IPS-NIHi7 (cell line): ENCODE results near the gene GPR155.
A peak's percentile ranks its signal among the peaks of the same experiment; 100 is the strongest.

ENCODE experiments used
- DNase-seq: peaks from one replicate; pipeline ENCODE4 v3.0.0; 2012; ENCODE audit warnings: mixed read lengths; ENCODE audit errors: extremely low spot score

GPR155 gene, protein sequence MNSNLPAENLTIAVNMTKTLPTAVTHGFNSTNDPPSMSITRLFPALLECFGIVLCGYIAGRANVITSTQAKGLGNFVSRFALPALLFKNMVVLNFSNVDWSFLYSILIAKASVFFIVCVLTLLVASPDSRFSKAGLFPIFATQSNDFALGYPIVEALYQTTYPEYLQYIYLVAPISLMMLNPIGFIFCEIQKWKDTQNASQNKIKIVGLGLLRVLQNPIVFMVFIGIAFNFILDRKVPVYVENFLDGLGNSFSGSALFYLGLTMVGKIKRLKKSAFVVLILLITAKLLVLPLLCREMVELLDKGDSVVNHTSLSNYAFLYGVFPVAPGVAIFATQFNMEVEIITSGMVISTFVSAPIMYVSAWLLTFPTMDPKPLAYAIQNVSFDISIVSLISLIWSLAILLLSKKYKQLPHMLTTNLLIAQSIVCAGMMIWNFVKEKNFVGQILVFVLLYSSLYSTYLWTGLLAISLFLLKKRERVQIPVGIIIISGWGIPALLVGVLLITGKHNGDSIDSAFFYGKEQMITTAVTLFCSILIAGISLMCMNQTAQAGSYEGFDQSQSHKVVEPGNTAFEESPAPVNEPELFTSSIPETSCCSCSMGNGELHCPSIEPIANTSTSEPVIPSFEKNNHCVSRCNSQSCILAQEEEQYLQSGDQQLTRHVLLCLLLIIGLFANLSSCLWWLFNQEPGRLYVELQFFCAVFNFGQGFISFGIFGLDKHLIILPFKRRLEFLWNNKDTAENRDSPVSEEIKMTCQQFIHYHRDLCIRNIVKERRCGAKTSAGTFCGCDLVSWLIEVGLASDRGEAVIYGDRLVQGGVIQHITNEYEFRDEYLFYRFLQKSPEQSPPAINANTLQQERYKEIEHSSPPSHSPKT

DNA sequence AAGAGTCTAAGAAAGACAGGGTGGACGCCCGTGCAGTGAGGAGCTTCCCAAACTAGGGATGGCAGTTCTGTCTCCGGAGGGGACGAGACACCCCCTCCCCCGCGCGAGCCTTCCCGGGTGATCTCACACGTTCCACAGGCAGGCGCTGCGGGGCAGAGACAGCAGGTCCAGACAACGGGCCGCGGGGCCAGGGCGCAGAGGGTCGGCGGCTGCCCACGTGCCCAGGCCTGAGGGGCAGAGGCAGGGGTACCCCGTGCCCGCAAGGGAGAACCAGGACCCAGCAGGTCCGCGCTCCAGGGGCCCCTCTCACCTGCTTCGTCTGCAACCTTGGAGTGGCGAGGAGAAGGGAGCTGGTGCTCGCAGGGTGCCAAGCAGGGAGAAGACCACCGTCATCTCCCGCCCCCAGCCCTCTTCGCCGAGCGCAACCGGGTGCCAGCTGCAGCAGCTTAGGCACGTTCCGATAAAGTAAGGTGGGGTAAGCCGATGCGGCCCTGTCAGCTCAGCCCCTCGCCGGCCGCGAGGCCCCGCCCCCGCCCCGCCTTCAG is at the start of gene GPR155:
TSS of gene GPR155 (minus strand) at position 467 of the 545 bp plus-strand sequence. CDS start 5,073 bp downstream, outside the sequence.
- peak; percentile 22 for DNase-seq

DNA sequence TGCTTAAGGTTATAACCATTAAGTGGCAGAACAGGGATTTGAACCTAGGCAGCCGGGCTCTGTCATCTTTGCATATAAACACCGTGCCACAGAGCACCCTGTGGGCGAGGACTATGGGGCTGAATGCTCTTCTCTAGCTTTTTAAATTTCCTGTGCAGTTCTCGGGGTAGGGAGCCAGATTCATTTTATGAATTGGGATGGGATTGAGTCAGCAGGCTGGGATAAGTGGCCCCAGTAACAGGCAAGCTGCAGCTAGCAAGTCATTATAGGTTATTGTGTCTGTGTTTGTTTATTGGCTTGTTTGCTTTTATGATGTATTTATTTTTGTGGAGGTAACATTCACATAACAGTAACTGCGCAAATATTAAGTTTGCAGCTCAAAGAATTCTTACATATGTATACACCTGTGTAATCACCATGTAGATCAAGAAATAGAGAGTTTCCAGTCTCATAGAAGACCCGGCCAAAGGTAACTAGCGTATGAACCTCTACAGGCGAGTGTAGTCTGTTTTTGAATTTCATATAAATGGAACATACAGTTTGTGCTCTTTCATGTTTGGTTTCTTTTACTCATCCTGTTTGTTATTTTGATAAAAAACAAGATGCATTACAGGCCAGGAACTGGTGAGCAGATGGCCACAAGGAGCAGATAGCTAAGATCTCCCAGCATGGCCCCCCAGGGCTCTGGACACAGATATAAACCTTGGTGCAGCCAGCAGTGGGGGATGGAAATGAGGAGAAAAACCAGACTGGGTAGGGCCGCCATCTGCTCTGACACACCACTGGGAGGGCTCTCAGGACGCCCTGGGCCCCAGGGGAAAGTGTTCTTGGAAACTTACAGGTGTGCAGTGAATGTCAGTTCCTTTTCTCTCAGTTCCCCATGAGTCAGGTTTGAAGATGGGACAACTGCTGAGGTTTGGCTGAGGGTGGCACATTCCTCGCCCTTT is 49.2 kb upstream of the GPR155 start:
- no peak for DNase-seq

DNA sequence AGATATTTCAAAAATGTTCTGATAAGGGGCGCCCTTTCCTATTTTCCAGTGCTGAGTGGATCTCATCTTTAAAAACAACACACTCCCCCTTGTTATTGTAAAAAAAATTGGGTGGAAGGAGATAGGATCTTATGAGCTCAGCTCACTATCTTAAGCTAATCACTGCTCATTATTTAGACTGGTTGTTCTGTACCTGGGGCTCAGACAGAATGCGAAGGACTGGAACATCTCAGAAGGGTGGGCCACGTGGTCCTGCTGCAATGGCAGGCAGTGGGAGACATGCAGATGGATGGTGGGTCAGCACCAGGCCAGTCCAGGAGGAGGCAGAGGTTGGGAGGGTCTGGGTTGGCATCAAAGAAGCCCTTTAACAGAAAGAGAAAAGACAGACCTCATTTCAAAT is 48.3 kb upstream of the GPR155 start:
- no peak for DNase-seq

DNA sequence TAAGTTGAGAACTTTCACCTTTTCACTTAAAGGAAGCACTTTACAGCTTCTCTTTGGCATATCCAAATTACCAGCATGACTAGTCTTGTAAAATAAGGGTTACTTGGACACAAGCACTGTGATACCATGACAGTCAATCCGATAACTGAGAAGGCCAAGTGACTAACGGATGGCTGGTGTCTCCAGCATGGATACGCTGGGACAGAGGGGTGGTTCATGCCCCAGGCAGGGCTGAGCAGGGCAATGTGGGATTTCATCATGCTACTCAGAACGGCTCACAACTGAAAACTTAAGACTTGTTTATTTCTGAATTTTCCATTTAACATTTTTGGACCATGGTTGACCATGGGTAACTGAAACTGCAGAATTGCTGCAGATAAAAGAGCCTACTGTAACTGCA is 43.1 kb upstream of the GPR155 start:
- no peak for DNase-seq

DNA sequence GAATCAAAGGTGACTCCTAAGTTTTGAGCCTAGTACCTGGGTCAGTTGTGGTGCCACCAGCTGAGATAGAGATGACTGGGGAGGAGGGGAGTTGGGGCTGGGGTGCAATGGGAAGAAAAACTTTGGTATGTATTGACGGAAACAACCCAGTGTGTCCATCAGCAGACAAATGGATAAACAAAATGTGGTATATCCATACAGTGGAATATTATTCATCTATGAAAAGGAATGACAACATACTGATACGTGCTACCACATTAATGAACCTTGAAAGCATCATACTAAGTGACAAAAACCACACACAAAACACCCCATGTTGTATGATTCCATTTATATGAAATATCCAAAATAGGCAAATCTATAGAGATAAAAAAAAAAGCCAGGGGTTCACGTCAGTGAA is 41.1 kb upstream of the GPR155 start:
- DNase-seq, result no peak

DNA sequence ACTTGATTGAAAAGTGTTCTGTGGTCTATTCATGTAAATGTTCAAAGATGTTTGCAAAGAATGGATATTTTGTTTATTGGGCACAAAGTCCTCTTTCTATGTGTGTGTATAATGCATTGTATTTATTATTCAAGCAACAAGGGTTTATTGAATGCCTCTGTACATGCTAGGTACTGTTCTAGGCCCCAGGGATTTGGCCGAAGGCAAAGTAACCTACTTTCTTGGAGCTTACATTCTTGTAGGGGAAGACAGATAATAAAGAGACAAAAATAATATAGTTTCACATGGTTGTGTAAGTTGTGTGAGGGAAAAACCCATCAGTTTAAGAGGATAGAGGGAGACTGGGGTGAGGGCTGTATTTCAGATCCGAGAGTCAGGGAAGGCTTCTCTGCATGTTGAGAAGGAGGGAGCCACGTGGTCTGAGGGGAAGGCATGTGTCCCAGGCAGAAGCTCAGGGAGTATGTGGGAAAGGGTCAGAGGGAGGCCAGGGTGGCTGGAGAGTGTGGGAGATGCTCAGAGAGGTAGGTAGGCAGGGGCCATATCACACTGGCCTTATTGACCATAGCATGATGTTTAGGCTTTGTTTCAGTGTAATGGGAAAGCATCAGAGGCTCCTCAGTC is 40.4 kb upstream of the GPR155 start:
- no peak for DNase-seq

DNA sequence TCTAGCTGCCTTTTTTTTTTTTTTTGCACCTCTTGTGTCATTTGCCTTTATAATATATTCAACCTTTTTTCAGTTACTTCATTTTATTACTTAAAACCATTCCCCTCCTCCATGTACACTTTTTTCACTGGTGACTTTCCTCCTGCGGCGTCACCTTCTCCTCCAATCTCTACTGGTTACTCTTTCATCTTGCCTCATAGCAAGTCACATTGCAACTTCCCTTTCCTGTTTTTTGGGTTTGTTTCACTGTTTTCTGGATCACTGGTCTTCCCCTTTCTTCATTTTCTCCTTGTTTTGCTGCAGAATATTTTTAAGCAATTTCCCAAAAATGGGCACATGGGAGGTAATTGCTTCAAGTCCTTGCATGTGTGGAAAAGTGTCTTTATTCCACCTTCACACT is 37.7 kb upstream of the GPR155 start:
- no peak for DNase-seq

DNA sequence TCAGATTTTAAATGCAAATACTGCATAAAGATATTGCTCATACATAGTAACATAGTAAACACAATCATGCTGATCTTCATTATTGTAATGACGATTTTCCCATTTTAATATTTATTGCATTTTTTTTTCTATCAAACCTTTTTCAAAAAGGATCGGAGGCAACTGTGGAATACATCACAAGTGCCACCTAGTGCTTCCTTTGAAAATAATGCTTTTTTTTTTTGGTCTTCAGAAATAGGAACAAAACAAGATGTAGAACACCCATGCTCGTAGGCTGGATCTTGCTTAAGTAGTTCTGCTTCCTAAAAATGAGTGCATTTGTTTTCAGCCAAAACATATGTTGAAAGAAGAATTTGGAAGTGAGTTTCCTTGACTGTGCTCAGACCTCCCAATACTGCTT is 35.7 kb upstream of the GPR155 start:
- no peak for DNase-seq

DNA sequence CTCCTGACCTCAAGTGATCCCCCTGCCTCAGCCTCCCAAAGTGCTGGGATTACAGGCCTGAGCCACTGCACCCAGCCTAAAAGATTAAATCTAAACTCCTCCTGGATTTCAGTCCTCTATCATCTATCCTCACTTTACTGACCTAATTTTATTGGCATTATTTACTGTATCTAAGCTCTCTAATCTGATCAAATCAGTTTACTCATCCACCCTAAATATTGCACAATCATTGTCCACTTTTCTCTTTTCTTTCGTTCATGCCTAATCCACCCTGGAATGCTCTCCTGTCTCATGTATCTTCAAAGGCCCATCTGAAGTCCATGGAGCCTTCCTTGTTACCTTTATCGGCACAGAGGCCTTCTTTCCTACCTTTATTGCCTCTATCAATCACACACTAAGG is 31.6 kb upstream of the GPR155 start:
- no peak for DNase-seq

DNA sequence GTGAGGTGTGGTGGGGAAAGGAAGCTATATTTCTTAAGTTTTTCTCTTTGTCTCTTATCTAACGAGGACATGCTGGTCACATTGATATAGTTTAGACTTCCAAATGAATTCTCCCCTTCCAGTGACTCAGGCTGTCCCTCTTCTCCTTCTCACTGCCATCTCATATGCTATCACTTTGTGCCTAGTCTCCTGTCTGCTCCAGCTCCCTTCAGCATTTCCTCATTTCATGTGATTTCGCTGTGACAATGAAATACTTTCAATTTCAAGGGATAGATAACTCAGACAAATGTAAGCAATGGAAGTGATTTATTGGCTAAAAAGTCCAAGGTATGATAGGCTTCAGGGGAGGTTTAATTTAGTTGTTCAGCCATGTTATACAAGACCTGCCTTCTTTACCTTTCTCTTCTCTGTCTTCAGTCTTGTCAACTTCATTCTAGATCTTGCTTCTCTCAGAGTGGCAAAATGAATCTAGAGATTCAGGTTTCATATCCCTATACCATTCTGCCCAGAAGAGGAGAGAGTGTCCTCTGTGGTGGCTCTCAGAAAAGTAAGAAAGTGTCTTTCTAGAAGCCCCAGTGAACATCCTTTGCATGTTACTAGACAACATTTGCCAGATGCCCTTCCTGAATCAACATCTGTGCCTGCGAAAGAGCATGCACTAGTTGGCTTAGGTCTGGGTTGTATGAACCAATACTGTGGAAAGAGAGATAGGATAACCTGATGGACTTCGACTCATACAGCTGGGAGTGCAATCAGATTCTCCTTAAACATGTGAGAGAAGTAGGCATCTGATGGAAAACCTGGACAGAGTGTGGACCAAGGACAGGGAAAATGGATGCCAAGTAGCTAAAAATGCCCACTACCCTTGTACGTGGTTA is 29.9 kb upstream of the GPR155 start:
- no peak for DNase-seq

DNA sequence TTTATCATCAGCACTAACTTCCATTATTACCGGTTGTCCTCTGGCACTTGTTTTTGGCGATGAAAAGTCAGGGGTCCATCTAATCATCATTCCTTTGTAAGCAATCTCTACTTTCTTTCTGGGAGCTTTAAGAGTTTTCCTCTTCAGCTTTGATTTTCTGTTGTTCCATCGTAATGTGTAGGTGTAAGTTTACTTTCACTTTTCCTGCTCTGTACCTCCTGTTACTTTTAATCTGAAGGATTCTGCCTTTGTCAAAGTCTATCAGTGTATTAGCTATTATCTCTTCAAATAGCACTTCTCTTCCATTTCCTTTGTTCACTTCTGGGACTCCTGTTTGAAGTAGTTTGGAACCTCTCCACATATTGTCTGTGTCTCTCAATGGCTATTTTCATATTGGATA is 25.5 kb upstream of the GPR155 start:
- DNase-seq, result no peak

DNA sequence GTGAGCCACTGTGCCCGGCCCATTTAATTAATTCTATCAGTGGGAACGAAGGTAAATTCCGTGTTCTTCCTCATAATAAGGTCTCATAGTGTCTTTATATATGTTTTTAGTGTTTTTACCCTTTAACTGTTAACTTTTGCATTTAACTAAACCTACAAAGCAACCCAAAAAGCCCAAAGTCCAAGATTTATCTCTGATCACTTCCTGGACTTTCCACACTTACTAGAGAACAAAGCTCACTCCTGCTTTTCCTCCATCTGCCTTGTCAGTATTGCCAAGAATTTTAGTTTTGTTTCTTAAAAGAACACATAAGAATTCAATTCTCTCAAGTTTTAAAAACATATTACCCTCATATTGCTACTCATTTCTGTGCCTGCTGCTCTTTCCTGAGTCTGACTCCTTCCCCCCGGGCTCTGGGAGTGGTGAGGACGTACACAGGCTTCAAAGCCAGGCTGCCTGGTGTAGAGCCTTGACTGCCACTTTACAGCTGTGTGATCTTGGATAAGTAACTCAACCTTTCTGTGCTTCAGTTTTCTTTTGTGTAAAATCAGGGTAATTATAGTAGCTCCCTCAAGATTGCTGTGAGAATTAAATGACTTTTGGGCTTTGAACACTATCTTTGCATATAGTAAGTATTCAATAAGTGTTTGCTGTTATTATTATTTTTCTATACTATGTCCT is 24.9 kb upstream of the GPR155 start:
- no peak for DNase-seq

DNA sequence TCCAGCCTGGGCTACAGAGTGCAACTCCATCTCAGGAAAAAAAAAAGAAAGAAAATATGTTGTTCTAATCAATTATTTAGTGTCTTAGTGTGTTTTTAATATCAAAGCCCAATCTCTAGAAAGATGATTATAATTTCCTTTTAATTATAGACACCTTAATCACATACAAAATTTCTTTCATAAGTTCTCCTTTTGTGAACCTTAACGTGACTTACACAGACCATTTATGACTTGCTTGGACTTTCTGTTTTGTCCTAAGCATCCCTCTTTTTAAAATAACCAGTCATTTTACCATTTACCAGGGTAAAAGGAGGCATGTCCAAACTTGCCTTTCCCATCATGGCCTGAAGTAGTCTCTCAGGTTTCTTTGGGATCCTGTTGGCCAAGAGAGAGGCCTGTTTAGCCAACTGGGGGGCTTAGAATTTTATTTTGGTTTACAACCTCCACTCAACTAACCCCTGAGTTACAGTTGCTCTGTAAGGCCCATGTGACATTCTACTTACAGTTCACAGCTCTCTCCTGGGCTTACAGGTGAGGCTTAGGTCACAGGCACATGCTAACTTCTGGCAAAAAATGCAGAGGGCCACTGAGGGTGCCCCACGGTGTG is 23.9 kb upstream of the GPR155 start:
- DNase-seq, result no peak

DNA sequence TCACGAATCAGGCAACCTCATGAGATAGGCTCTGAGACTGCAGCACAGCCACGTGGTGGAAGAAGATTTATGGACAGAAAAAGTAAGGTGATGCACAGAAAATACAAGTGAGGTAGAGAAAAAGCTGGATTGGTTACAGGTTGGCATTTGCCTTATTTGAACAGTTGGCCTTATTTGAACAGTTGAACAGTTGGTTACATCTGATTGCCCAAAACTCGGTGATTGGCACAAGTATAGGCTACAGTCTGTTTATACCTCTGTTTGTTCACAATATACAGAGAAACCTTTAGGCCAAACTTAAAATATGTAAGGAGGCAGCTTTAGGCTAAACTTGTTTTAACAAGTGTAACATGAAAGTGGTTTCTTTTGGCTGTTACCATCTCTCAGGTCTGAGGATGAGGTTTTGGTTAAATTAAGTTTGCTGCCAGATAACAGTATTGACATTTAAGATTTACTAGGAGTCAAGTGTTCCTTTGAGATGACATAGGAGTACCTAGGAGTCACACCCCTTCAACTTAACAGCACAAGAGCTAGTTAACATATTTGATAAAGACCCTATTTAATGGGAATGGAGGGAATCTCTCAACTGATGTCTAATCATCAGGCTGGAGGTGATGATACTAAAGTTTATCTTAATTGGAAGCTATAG is 16.5 kb upstream of the GPR155 start:
- no peak for DNase-seq

DNA sequence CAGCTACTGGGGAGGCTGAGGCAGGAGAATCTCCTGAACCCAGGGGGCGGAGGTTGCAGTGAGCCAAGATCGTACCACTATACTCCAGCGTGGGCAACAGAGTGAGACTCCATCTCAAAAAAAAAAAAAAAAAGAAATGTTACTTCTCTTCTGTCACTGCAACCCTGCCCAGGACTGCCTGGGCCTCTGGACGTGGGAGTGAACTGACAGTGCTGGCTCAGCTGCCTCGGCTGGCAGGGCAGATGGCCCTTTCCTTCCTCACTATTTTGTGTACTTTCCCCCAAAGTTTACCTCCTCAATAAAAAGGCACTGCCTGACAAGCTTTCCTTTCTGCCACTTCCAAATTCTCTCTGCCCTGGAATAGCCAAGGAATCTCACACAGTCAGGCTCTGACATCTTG is 12.5 kb upstream of the GPR155 start:
- DNase-seq, result no peak

DNA sequence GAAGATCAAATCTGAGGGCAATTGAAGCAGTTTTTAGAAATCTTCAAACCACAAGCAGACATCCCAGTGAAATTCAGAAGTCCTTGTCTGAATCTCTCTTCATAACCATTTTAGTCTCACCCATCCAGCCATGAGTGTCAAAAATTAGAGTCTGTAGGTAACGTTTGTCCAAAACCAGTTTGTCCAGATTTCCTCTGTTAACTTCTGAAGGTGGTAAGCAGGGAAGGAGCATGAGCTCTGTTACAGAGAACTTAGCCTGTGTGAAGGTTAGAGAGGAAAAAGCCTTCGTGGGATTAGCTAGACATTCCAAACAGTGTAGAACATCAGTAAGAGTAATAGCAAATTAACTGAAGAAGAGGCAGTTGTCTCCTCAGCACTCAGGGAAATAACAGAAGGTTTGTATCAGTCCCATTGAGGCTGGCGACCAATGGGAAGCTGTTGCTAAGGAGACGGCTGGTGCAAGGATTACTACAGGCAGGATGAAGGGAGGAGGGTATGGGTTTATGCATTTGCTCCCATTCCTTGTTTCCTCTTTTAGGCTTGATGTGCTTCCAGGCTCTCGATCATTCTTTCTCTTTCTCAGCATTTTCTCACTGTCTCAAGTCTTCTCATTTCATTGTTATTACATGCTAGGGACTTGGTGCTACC is 8.7 kb upstream of the GPR155 start:
- DNase-seq, result peak; percentile 31

DNA sequence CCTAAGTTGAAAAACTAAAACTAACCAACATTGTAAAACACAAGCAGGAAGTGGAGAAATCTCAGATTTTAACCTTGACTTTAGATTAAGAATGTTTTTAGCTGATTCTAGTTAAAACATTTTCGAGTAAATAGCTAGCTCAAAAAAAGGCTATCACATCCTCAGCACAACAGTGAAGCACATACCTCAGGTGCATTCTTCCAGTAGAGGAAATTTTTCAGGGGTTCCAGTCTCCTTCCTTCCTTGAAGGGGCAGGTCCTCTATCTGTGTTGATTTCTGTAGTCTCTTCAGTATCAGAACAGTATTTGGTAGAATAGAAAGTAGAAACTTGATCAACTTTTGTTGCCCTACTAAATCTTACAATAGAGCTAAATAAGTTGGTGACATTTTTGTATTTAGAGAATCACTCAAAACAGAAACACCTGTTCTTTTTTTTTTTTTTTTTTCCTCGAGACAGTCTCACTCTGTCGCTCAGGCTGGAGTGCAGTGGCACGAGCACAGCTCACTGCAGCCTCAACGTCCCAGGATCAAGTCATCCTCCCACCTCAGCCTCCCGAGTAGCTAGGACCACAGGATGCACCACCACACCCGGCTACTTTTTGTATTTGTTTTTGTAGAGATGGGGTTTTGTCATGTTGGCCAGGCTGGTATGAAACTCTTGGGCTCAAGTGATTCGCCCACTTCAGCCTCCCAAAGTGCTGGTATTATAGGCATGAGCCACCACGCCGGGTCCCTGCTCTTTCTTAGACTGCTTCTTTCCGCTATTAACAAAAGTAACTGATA is 6.9 kb upstream of the GPR155 start:
- no peak for DNase-seq
